ENCODE results near the gene QKI.

- TF ChIP-seq EP300 (IDR thresholded peaks at IDR 0.05; ENCODE audit: borderline replicate concordance): no peak
- TF ChIP-seq, protein P1, sequence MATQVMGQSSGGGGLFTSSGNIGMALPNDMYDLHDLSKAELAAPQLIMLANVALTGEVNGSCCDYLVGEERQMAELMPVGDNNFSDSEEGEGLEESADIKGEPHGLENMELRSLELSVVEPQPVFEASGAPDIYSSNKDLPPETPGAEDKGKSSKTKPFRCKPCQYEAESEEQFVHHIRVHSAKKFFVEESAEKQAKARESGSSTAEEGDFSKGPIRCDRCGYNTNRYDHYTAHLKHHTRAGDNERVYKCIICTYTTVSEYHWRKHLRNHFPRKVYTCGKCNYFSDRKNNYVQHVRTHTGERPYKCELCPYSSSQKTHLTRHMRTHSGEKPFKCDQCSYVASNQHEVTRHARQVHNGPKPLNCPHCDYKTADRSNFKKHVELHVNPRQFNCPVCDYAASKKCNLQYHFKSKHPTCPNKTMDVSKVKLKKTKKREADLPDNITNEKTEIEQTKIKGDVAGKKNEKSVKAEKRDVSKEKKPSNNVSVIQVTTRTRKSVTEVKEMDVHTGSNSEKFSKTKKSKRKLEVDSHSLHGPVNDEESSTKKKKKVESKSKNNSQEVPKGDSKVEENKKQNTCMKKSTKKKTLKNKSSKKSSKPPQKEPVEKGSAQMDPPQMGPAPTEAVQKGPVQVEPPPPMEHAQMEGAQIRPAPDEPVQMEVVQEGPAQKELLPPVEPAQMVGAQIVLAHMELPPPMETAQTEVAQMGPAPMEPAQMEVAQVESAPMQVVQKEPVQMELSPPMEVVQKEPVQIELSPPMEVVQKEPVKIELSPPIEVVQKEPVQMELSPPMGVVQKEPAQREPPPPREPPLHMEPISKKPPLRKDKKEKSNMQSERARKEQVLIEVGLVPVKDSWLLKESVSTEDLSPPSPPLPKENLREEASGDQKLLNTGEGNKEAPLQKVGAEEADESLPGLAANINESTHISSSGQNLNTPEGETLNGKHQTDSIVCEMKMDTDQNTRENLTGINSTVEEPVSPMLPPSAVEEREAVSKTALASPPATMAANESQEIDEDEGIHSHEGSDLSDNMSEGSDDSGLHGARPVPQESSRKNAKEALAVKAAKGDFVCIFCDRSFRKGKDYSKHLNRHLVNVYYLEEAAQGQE (IDR thresholded peaks at IDR 0.05; ENCODE audit: low read depth): no peak
- TF ChIP-seq, protein P2, sequence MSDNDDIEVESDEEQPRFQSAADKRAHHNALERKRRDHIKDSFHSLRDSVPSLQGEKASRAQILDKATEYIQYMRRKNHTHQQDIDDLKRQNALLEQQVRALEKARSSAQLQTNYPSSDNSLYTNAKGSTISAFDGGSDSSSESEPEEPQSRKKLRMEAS (IDR thresholded peaks at IDR 0.05): no peak
These were observed 86.9 kb downstream of the QKI start for GRCh38 chr6:163501439-163501838.
